ENCODE measurements around the gene ZC3H6.

DNA sequence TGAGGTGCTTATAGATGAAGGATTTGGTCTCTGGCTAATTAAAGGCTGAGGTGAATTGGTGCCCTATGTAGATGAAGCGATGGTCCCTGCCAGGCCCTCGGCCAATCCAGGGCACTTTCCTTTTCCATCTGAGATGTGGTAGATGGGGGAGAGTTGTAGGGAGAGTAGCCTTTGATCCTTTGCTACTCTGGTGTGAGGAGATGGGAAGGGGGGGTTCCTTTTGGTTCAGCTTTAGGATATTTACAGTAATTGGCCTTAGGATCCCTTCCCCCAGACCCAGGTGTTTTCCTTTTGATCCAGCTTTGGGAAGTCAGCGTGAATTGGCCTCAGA, 15.1 kb upstream of the ZC3H6 start:
- TF ChIP-seq, protein P1, sequence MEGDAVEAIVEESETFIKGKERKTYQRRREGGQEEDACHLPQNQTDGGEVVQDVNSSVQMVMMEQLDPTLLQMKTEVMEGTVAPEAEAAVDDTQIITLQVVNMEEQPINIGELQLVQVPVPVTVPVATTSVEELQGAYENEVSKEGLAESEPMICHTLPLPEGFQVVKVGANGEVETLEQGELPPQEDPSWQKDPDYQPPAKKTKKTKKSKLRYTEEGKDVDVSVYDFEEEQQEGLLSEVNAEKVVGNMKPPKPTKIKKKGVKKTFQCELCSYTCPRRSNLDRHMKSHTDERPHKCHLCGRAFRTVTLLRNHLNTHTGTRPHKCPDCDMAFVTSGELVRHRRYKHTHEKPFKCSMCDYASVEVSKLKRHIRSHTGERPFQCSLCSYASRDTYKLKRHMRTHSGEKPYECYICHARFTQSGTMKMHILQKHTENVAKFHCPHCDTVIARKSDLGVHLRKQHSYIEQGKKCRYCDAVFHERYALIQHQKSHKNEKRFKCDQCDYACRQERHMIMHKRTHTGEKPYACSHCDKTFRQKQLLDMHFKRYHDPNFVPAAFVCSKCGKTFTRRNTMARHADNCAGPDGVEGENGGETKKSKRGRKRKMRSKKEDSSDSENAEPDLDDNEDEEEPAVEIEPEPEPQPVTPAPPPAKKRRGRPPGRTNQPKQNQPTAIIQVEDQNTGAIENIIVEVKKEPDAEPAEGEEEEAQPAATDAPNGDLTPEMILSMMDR (IDR thresholded peaks at IDR 0.05) = no peak
- TF ChIP-seq TCF7L2 (IDR thresholded peaks at IDR 0.05; ENCODE audit: low read depth, low read length) (no peak), POLR2AphosphoS5 (IDR thresholded peaks at IDR 0.05; ENCODE audit: low read depth, low read length) (no peak), REST (IDR thresholded peaks at IDR 0.05; ENCODE audit: insufficient read depth in 1 of 2, low read depth in 2 of 2, low read length in 1 of 2) (no peak)

Measured in Panc1 (cell line).